GM19455 (cell line): ENCODE results near the gene TEX28.
"Not testable (repeated sequence)": the region's sequence is repeated elsewhere in the genome, so short reads cannot be mapped to it uniquely, and the experiment has no call there.

Experiments
- ATAC-seq: cut with Tn5 transposase; IDR thresholded peaks from one replicate; pipeline ENCODE4 v1.9.1; 2021; ENCODE audit not compliant: unreplicated experiment

TEX28 gene

GRCh38 chrX:154312116-154312515, 17.2 kb upstream of the TEX28 start:
- ATAC-seq, result no peak

- no peak for ATAC-seq
Observed at GRCh38 chrX:154310616-154311536, 16.0 kb upstream of the TEX28 start.

- no peak for ATAC-seq
Observed at GRCh38 chrX:154309041-154309775, 14.3 kb upstream of the TEX28 start.

- ATAC-seq, result no peak
Observed at GRCh38 chrX:154308108-154308946, 13.4 kb upstream of the TEX28 start.

GRCh38 chrX:154307202-154307601, 12.3 kb upstream of the TEX28 start:
- ATAC-seq, result no peak

GRCh38 chrX:154305541-154306205, 10.7 kb upstream of the TEX28 start:
- ATAC-seq, result no peak

- no peak for ATAC-seq
Observed at GRCh38 chrX:154304846-154305245, 9.9 kb upstream of the TEX28 start.

- ATAC-seq, result no peak
Observed at GRCh38 chrX:154303476-154303875, 8.6 kb upstream of the TEX28 start.

GRCh38 chrX:154302998-154303397, 8.1 kb upstream of the TEX28 start:
- not testable (repeated sequence) for ATAC-seq

GRCh38 chrX:154300816-154301215, 5.9 kb upstream of the TEX28 start:
- no peak for ATAC-seq

GRCh38 chrX:154298312-154298711, 3.4 kb upstream of the TEX28 start:
- no peak for ATAC-seq

GRCh38 chrX:154296731-154297130, 1.8 kb upstream of the TEX28 start:
- no peak for ATAC-seq

- ATAC-seq, result no peak
Observed at GRCh38 chrX:154295664-154296310, 863 bp upstream of the TEX28 start, which contains the start of gene TKTL1. Gene TKTL1, plus strand, starts transcription at chrX:154295795. Its CDS starts 65 bp downstream, at chrX:154295860.

GRCh38 chrX:154286406-154286805, 8.5 kb downstream of the TEX28 start:
- ATAC-seq, result not testable (repeated sequence)

- not testable (repeated sequence) for ATAC-seq
Observed at GRCh38 chrX:154284489-154285338, 10.2 kb downstream of the TEX28 start.

GRCh38 chrX:154269245-154269644, 25.7 kb downstream of the TEX28 start:
- ATAC-seq, result not testable (repeated sequence)

GRCh38 chrX:154263072-154263471, 31.9 kb downstream of the TEX28 start:
- ATAC-seq, result not testable (repeated sequence)

GRCh38 chrX:154258711-154259110, 36.2 kb downstream of the TEX28 start:
- ATAC-seq, result not testable (repeated sequence)

GRCh38 chrX:154257282-154257681, 37.6 kb downstream of the TEX28 start, which contains the start of gene OPN1MW3:
Gene OPN1MW3, plus strand, starts transcription at chrX:154257582. Its CDS starts 38 bp downstream, at chrX:154257620.
- ATAC-seq, result not testable (repeated sequence)
